Trophoblast cell (in vitro differentiated cells and primary cell): ENCODE results near the gene TRPV4.

Experiments used
- DNase-seq, 2 donors: peaks; one replicate each; pipeline ENCODE4 v3.0.0-alpha.2; 2016
- H2AFZ ChIP-seq: 2 replicates; pipeline ENCODE4 v1.6.1; 2013; ENCODE audit warnings: low read length, moderate library complexity, mild to moderate bottlenecking; ENCODE audit not compliant: insufficient read depth, poor library complexity
- H2AK5ac ChIP-seq: 2 replicates; pipeline ENCODE4 v1.6.1; 2013; ENCODE audit warnings: mild to moderate bottlenecking, low read length
- H2BK120ac ChIP-seq: 2 replicates; pipeline ENCODE4 v1.6.1; 2013; ENCODE audit warnings: low read length, mild to moderate bottlenecking, moderate library complexity; ENCODE audit not compliant: insufficient read depth, poor library complexity
- H2BK12ac ChIP-seq: 2 replicates; pipeline ENCODE4 v1.6.1; 2013; ENCODE audit warnings: mild to moderate bottlenecking, low read length, moderate library complexity
- H2BK5ac ChIP-seq: 2 replicates; pipeline ENCODE4 v1.6.1; 2013; ENCODE audit warnings: low read length, low read depth, moderate library complexity, mild to moderate bottlenecking; ENCODE audit not compliant: poor library complexity
- H3K14ac ChIP-seq: 2 replicates; pipeline ENCODE4 v1.6.1; 2013; ENCODE audit warnings: mild to moderate bottlenecking, low read length
- H3K18ac ChIP-seq: 2 replicates; pipeline ENCODE4 v1.6.1; 2013; ENCODE audit warnings: mild to moderate bottlenecking, low read length
- H3K23ac ChIP-seq: 2 replicates; pipeline ENCODE4 v1.6.1; 2013; ENCODE audit warnings: low read length
- H3K27ac ChIP-seq: 2 replicates; pipeline ENCODE4 v1.5.1; 2013; ENCODE audit warnings: low read depth, mild to moderate bottlenecking, inconsistent platforms, low read length, moderate library complexity
- H3K27me3 ChIP-seq: 2 replicates; pipeline ENCODE4 v1.6.1; 2013; ENCODE audit warnings: inconsistent platforms, mild to moderate bottlenecking, low read length, moderate library complexity; ENCODE audit not compliant: insufficient read depth
- H3K36me3 ChIP-seq, 2 experiments: 1 replicate in 1 of 2; 2 replicates in 1 of 2; pipeline ENCODE4 v1.6.1; 2013; ENCODE audit warnings: low read length in 2 of 2, mild to moderate bottlenecking in 2 of 2, moderate library complexity in 1 of 2; ENCODE audit not compliant: insufficient read depth in 2 of 2, control insufficient read depth in 1 of 2
- H3K4ac ChIP-seq: 2 replicates; pipeline ENCODE4 v1.6.1; 2013; ENCODE audit warnings: low read depth, mild to moderate bottlenecking, low read length, moderate library complexity
- H3K4me1 ChIP-seq, 2 experiments: 1 replicate in 1 of 2; 2 replicates in 1 of 2; pipeline ENCODE4 v1.6.1; 2013; ENCODE audit warnings: low read length in 2 of 2, mild to moderate bottlenecking in 2 of 2, moderate library complexity in 1 of 2; ENCODE audit not compliant: insufficient read depth in 2 of 2, control insufficient read depth in 1 of 2
- H3K4me2 ChIP-seq: 2 replicates; pipeline ENCODE4 v1.6.1; 2013; ENCODE audit warnings: inconsistent platforms, mild to moderate bottlenecking, low read length, moderate library complexity
- H3K4me3 ChIP-seq: 2 replicates; pipeline ENCODE4 v1.5.1; 2013; ENCODE audit warnings: mild to moderate bottlenecking, low read depth, low read length, inconsistent platforms
- H3K79me1 ChIP-seq: one replicate; pipeline ENCODE4 v1.6.1; 2013; ENCODE audit warnings: low read length
- H3K79me2 ChIP-seq: 2 replicates; pipeline ENCODE4 v1.6.1; 2013; ENCODE audit warnings: low read length, mild to moderate bottlenecking; ENCODE audit not compliant: control insufficient read depth, insufficient read depth, poor library complexity
- H3K9ac ChIP-seq: 2 replicates; pipeline ENCODE4 v1.6.1; 2013; ENCODE audit warnings: mild to moderate bottlenecking, low read length
- H3K9me3 ChIP-seq: 2 replicates; pipeline ENCODE4 v1.6.1; 2013; ENCODE audit warnings: low read depth, mild to moderate bottlenecking, control low read depth, inconsistent platforms, low read length; ENCODE audit not compliant: insufficient read depth
- H4K12ac ChIP-seq: 2 replicates; pipeline ENCODE4 v1.6.1; 2013; ENCODE audit warnings: low read depth, mild to moderate bottlenecking, low read length, moderate library complexity
- H4K8ac ChIP-seq: 2 replicates; pipeline ENCODE4 v1.6.1; 2013; ENCODE audit warnings: low read depth, mild to moderate bottlenecking, low read length, moderate library complexity
- H4K91ac ChIP-seq: one replicate; pipeline ENCODE4 v1.6.1; 2013; ENCODE audit warnings: low read depth, mild to moderate bottlenecking, low read length, moderate library complexity
- WGBS: extraction: QIAGEN DNeasy Blood & Tissue Kit; methylation state at CpG from one replicate; pipeline ENCODE4 v1.1.7; 2013; ENCODE audit warnings: missing lambda C conversion rate; ENCODE audit not compliant: insufficient read length, insufficient coverage; ENCODE audit errors: extremely low coverage; 5-methylcytosine and 5-hydroxymethylcytosine counted together

TRPV4 gene

GRCh38 chr12:109764776-109765445, 68.3 kb downstream of the TRPV4 start:
- no peak overlapping the region for H4K91ac ChIP-seq
- WGBS, result no CpG with 5 or more reads among the region's 18 CpGs
- no peaks in the 10 kb centered on the region for H3K36me3 ChIP-seq
- no peak overlapping the region for H3K18ac ChIP-seq
- no peak overlapping the region for H2BK12ac ChIP-seq
- no peak overlapping the region for H3K4ac ChIP-seq
- no peak overlapping the region for H4K12ac ChIP-seq
- DNase-seq, result no peak
- peaks cover 6% of the 10 kb centered on the region for H3K9me3 ChIP-seq
- no peak overlapping the region for H3K9ac ChIP-seq
- H3K4me2 ChIP-seq, result no peak overlapping the region
- no peaks in the 10 kb centered on the region for H3K79me2 ChIP-seq
- no peak overlapping the region for H2BK120ac ChIP-seq
- no peak overlapping the region for H3K4me3 ChIP-seq
- no peaks in the 10 kb centered on the region for H3K27me3 ChIP-seq
- no peak overlapping the region for H3K14ac ChIP-seq
- H3K27ac ChIP-seq, result no peak overlapping the region
- H3K79me1 ChIP-seq, result no peaks in the 10 kb centered on the region
- peaks cover 0 to 5% of the 10 kb centered on the region in 2 experiments for H3K4me1 ChIP-seq
- H3K23ac ChIP-seq, result no peak overlapping the region
- H2AK5ac ChIP-seq, result no peak overlapping the region
- H2AFZ ChIP-seq, result no peak overlapping the region
- H2BK5ac ChIP-seq, result no peak overlapping the region
- H4K8ac ChIP-seq, result no peak overlapping the region

DNA sequence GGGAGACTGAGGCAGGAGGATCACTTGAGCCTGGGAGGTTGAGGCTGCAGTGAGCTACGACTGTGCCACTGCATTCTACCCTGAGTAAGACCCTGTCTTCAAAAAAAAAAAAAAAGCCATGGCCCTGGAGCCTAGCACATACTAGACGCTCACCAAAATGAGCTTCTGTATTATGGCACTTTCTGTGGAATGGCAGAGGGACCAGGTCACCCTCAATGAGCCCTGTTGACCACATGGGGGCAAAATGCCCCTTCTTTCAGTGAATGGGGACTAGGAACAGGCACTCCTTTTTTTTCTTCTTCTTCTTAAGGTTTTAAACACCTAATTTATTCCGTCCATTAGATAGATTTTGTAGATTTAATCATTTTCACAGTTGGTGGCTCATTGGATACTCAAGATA, 69.1 kb downstream of the TRPV4 start:
- Histone ChIP-seq H3K23ac (no peak overlapping the region), H3K4me1 (peaks cover 0 to 5% of the 10 kb centered on the region in 2 experiments), H3K36me3 (no peaks in the 10 kb centered on the region), H4K91ac (no peak overlapping the region), H3K27me3 (no peaks in the 10 kb centered on the region), H2AK5ac (no peak overlapping the region), H2BK120ac (no peak overlapping the region), H4K12ac (no peak overlapping the region), H3K9me3 (peaks cover 6% of the 10 kb centered on the region), H3K14ac (no peak overlapping the region), H2BK5ac (no peak overlapping the region), H3K4ac (no peak overlapping the region), H3K79me1 (no peaks in the 10 kb centered on the region), H3K27ac (no peak overlapping the region), H3K79me2 (no peaks in the 10 kb centered on the region), H3K9ac (no peak overlapping the region), H4K8ac (no peak overlapping the region), H3K4me2 (no peak overlapping the region), H3K18ac (no peak overlapping the region), H2BK12ac (no peak overlapping the region), H3K4me3 (no peak overlapping the region), H2AFZ (no peak overlapping the region)
- DNase-seq, result no peak
- no CpG with 5 or more reads among the region's 3 CpGs for WGBS

GRCh38 chr12:109763201-109763841, 69.9 kb downstream of the TRPV4 start:
- Histone ChIP-seq H3K23ac (no peak overlapping the region), H3K79me1 (no peaks in the 10 kb centered on the region), H3K27me3 (no peaks in the 10 kb centered on the region), H3K27ac (no peak overlapping the region), H3K18ac (no peak overlapping the region), H3K4ac (no peak overlapping the region), H3K4me2 (no peak overlapping the region), H4K8ac (no peak overlapping the region), H4K12ac (no peak overlapping the region), H3K9me3 (peaks cover 6% of the 10 kb centered on the region), H4K91ac (no peak overlapping the region), H2BK5ac (no peak overlapping the region), H3K9ac (no peak overlapping the region), H2AK5ac (no peak overlapping the region), H3K14ac (no peak overlapping the region), H3K36me3 (no peaks in the 10 kb centered on the region), H3K79me2 (no peaks in the 10 kb centered on the region), H2BK12ac (no peak overlapping the region), H3K4me3 (no peak overlapping the region), H2BK120ac (no peak overlapping the region), H3K4me1 (peaks cover 0 to 5% of the 10 kb centered on the region in 2 experiments), H2AFZ (no peak overlapping the region)
- peak; percentile 27 to 31 for DNase-seq
- no CpG with 5 or more reads among the region's 3 CpGs for WGBS

DNA sequence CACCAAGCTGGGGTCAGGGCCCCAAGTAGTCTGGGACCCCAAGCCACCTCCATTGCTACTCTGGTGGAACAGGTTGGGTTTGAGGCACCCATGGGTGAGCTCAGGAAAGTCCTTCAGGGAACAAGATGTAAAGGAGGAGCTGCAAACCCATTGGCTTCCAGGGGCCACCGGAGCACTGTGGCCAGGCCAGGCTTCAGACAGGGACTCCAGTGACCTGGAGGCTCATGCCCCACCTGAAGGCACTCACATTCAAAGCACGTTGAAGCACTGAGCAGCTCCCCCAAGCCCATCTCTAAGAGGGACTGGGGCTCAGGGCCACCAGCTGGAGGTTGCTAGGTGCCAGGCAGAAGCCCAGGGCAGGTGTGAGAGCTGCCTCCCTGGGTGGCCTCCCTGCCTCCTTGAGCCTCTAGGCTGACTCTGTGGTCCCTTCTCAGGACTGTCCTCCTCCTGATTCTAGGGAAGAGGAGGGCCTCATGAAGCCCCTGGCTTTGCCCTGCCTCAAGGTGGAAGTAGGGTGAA, 70.5 kb downstream of the TRPV4 start:
- Histone ChIP-seq H2BK120ac (no peak overlapping the region), H3K14ac (no peak overlapping the region), H3K79me2 (no peaks in the 10 kb centered on the region), H2BK5ac (no peak overlapping the region), H3K4ac (no peak overlapping the region), H2AFZ (no peak overlapping the region), H3K27ac (no peak overlapping the region), H4K8ac (no peak overlapping the region), H3K4me1 (peaks cover 0 to 2% of the 10 kb centered on the region in 2 experiments), H3K23ac (no peak overlapping the region), H3K9me3 (peaks cover 6% of the 10 kb centered on the region), H2AK5ac (no peak overlapping the region), H3K27me3 (no peaks in the 10 kb centered on the region), H3K4me2 (no peak overlapping the region), H3K9ac (no peak overlapping the region), H2BK12ac (no peak overlapping the region), H3K4me3 (no peak overlapping the region), H4K12ac (no peak overlapping the region), H3K36me3 (no peaks in the 10 kb centered on the region), H3K79me1 (no peaks in the 10 kb centered on the region), H3K18ac (no peak overlapping the region), H4K91ac (no peak overlapping the region)
- no peak for DNase-seq
- no CpG with 5 or more reads among the region's 2 CpGs for WGBS
